Tibial nerve (tissue), 4 donors: ENCODE results near the gene LCN12. TPM values are rescaled to one million over a fixed set of nuclear protein-coding genes. Genes with fewer than 3 reads are reported as not detected.

Source experiments
- DNase-seq, 2 donors: peaks; one replicate each; pipeline ENCODE4 v3.0.0-alpha.2; 2019; ENCODE audit warnings: low spot score in 2 of 2
- H3K27ac ChIP-seq, 4 donors: fragments of 200-600 bp; sonication (generic) in 3 of 4; one replicate each; pipeline ENCODE4 v1.5.1; 2017 to 2019; ENCODE audit warnings: mild to moderate bottlenecking in 1 of 4
- H3K27me3 ChIP-seq, 2 donors: fragments of 200-600 bp; sonication (generic) in 1 of 2; one replicate each; pipeline versions ENCODE4 v1.5.1 to v1.6.0; 2017 to 2019
- H3K36me3 ChIP-seq, 3 donors: fragments of 200-600 bp; sonication (generic); one replicate each; pipeline ENCODE4 v1.5.1; 2018 to 2019
- H3K4me1 ChIP-seq, 4 donors: fragments of 200-600 bp; sonication (generic) in 3 of 4; one replicate each; pipeline ENCODE4 v1.5.1; 2017 to 2019
- H3K4me3 ChIP-seq, 4 donors: fragments of 200-600 bp; sonication (generic) in 3 of 4; one replicate each; pipeline ENCODE4 v1.5.1; 2017 to 2019; ENCODE audit warnings: mild to moderate bottlenecking in 1 of 4, moderate library complexity in 1 of 4
- H3K9me3 ChIP-seq, 4 donors: fragments of 200-600 bp; sonication (generic) in 3 of 4; one replicate each; pipeline ENCODE4 v1.5.1; 2017 to 2019
- EP300 ChIP-seq, 2 donors: sonication (generic); formaldehyde crosslinking; IDR thresholded peaks; one replicate each; pipeline ENCODE4 v1.6.1; 2017; ENCODE audit warnings: antibody characterized with exemption in 2 of 2, mild to moderate bottlenecking in 1 of 2
- POLR2A ChIP-seq, 2 donors: fragments of 450-650 bp; IDR thresholded peaks; one replicate each; pipeline ENCODE4 v1.6.1; 2017; ENCODE audit warnings: antibody characterized with exemption in 2 of 2, mild to moderate bottlenecking in 2 of 2, moderate library complexity in 2 of 2
- WGBS, 2 donors: methylation state at CpG; one replicate each; pipeline ENCODE4 v1.1.5; 2018; 5-methylcytosine and 5-hydroxymethylcytosine counted together
- total RNA-seq, 4 donors: library from RNA; depleted of rRNA; stranded (reverse); fragments of >200 nt; gene quantifications; one replicate each; pipeline ENCODE4 v1.1.0, GENCODE V29; 2016
- TF ChIP-seq, protein P1 (sequence below), 5 experiments: fragments of 200-600 bp in 3 of 5; fragments of 450-650 bp in 2 of 5; sonication (generic) in 3 of 5; IDR thresholded peaks; one replicate each; pipeline ENCODE4 v1.5.1; 2016 to 2019; ENCODE audit warnings: antibody characterized with exemption in 5 of 5, mild to moderate bottlenecking in 3 of 5, moderate library complexity in 2 of 5

Gene LCN12
- total RNA-seq, 4 donors from 2014 or later, result 2.4 to 16.8 (median 7.8) TPM

DNA sequence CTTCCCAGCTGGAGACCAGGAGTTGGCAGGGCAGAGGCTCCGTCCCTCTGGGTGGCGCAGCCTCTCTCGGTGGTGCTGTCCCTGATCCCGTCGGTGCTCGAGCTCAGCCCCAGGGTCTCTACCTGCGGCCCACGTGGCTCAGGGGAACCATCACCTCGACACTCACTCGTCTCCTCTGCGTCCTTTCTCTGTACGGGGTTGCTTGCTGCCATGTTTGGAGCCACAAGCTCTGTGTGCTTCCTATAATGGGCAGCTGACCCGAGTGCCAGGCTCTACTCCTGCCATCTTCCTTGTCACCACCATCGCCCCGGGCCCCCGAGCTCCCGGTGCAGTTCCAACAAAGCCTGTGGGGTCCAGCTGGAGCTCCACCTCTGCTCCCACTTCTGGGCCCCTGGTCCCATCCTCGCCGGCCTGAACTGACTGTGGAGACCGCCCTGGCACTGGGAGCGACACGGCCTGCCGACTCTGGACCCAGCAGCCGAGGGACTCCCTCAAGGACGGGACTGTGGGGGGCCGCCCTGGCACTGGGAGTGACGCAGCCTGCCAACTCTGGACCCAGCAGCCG, 12.6 kb upstream of the LCN12 start:
- no peak for TF ChIP-seq POLR2A (IDR thresholded peaks at IDR 0.05)
- no peak for TF ChIP-seq EP300 (IDR thresholded peaks at IDR 0.05)
- TF ChIP-seq, protein P1, sequence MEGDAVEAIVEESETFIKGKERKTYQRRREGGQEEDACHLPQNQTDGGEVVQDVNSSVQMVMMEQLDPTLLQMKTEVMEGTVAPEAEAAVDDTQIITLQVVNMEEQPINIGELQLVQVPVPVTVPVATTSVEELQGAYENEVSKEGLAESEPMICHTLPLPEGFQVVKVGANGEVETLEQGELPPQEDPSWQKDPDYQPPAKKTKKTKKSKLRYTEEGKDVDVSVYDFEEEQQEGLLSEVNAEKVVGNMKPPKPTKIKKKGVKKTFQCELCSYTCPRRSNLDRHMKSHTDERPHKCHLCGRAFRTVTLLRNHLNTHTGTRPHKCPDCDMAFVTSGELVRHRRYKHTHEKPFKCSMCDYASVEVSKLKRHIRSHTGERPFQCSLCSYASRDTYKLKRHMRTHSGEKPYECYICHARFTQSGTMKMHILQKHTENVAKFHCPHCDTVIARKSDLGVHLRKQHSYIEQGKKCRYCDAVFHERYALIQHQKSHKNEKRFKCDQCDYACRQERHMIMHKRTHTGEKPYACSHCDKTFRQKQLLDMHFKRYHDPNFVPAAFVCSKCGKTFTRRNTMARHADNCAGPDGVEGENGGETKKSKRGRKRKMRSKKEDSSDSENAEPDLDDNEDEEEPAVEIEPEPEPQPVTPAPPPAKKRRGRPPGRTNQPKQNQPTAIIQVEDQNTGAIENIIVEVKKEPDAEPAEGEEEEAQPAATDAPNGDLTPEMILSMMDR (IDR thresholded peaks at IDR 0.05), result no peak
- Histone ChIP-seq H3K27me3 (no peaks in the 10 kb centered on the region), H3K9me3 (no peaks in the 10 kb centered on the region), H3K27ac (peak overlapping the region in 1 of 4 donors; percentile 30), H3K4me1 (peaks cover 0 to 28% (median 13%) of the 10 kb centered on the region in 4 donors), H3K36me3 (peaks cover 4 to 56% (median 29%) of the 10 kb centered on the region in 3 donors), H3K4me3 (no peak overlapping the region)
- DNase-seq, result no peak
- WGBS, 2 donors, result 92 to 94% methylated on average over 20 to 25 of the region's 28 CpGs

DNA sequence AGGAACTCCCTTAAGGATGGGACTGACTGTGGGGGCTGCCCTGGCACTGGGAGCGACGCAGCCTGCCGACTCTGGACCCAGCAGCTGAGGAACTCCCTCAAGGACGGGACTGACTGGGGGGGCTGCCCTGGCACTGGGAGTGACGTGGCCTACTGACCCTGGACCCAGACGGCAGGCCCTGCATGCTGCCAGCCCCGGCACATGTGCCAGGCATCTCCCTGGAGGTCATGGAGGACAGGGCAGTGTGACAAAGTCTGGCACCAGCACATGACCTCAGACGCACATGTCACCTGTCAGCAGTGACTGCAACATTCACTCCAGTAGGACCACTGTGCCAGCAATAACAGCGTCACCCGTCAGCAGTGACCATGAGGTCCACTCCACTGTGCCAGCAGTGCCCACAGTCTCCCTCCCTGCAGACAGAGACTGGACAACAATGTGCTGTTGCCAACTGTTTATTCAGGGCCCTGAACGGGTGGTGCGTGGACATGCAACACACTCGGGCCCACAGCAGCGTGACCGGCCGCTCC, 12.0 kb upstream of the LCN12 start:
- peak overlapping the region in 1 of 4 donors; percentile 30 for H3K27ac ChIP-seq
- no peak for DNase-seq
- H3K36me3 ChIP-seq, result peaks cover 4 to 56% (median 29%) of the 10 kb centered on the region in 3 donors
- H3K27me3 ChIP-seq, result no peaks in the 10 kb centered on the region
- peaks cover 0 to 33% (median 14%) of the 10 kb centered on the region in 4 donors for H3K4me1 ChIP-seq
- no peak overlapping the region for H3K4me3 ChIP-seq
- no peaks in the 10 kb centered on the region for H3K9me3 ChIP-seq
- 27 to 70% methylated on average over 5 to 12 of the region's 16 CpGs for WGBS, 2 donors
- TF ChIP-seq EP300 (IDR thresholded peaks at IDR 0.05) (no peak), POLR2A (IDR thresholded peaks at IDR 0.05) (no peak)
- TF ChIP-seq, protein P1 (IDR thresholded peaks at IDR 0.05), result no peak

DNA sequence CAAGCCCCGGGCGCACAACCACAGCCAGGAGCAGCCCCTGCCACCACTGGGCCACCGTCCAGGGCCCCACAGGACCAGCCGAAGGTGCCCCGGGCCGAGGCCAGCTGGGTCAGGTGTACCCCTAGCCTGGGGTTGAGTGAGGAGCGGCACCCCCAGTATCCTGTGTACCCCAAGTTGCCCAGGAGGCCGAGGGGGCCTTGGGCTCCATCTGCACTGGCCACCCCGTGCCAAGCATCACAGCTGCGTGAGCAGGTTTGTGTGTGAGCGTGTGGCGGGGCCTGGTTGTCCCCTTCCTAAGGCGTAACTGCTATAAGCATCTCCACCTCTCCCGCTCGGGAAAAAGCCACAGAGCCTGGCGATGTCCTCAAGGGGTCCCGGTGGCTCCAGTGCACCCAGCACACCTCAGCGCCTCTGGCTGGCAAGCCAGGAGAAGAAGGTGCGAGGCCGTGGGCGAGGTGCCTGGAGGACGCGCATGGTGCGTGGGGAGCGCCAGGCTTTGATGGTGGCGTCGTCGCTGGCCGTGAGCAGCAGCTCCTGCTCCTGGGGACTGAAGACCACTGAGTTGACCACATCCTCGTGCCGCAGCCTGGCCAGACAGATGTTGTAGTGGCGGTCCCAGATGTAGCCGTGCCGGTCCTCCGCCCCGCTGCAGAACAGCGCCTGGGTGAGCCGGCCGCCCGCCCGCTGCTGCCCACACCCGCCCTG, 11.4 kb upstream of the LCN12 start:
- H3K36me3 ChIP-seq, result peaks cover 4 to 56% (median 29%) of the 10 kb centered on the region in 3 donors
- H3K27ac ChIP-seq, result no peak overlapping the region
- whole genome bisulfite sequencing, 2 donors, result 92 to 98% methylated on average over 27 to 33 of the region's 42 CpGs
- peaks cover 0 to 38% (median 15%) of the 10 kb centered on the region in 4 donors for H3K4me1 ChIP-seq
- no peaks in the 10 kb centered on the region for H3K9me3 ChIP-seq
- H3K27me3 ChIP-seq, result no peaks in the 10 kb centered on the region
- DNase-seq, result no peak
- no peak overlapping the region for H3K4me3 ChIP-seq
- no peak for TF ChIP-seq POLR2A (IDR thresholded peaks at IDR 0.05)

DNA sequence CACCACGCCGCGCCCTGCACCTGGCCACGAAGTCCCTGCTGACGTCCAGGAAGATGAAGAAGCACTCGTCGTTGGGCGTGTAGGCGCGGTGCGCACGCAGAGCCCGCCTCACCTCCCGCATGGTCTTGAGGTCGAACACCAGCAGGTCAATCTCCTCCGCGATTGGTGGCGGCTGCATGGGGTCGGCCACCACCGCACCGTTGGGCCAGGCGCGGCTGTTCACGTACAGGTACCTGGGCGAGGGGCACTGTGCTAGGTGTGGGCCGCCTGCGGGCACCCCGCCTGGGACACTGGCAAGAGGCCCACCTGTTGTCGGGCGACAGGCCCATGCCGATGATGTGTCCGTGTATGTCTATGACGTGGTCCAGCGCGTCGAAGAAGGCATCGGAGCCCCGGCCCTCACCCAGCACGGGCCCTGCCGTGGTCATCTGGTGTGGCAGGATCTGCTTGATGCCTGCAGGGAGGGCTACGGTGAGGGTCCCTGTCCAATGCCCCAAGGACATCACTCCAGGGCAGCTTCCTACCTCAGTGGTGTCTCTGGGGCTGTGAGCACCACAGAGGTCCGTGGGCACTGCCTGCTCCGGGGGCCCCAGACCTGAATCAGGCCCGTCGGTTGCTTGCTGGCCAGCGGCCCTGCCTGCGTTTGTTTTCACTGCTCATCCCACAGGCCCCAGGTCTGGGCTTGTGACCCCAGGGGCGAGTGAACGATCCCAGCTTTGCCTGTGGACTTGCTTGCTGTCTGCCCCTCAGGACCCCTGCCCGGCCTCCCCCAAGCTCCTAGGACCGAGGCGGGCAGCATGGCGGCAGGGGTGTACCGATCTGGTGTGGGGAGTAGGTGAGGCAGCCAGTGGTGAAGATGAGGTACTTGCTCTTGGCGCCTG, 10.6 kb upstream of the LCN12 start:
- Histone ChIP-seq H3K4me3 (no peak overlapping the region), H3K36me3 (peaks cover 4 to 56% (median 29%) of the 10 kb centered on the region in 3 donors), H3K4me1 (peaks cover 0 to 46% (median 15%) of the 10 kb centered on the region in 4 donors), H3K27me3 (no peaks in the 10 kb centered on the region), H3K27ac (no peak overlapping the region), H3K9me3 (no peaks in the 10 kb centered on the region)
- DNase-seq, result no peak
- 94% methylated on average over 48 to 52 of the region's 55 CpGs for WGBS, 2 donors
- no peak for TF ChIP-seq EP300 (IDR thresholded peaks at IDR 0.05)
- TF ChIP-seq, protein P1 (IDR thresholded peaks at IDR 0.05), result no peak
- no peak for TF ChIP-seq POLR2A (IDR thresholded peaks at IDR 0.05)

DNA sequence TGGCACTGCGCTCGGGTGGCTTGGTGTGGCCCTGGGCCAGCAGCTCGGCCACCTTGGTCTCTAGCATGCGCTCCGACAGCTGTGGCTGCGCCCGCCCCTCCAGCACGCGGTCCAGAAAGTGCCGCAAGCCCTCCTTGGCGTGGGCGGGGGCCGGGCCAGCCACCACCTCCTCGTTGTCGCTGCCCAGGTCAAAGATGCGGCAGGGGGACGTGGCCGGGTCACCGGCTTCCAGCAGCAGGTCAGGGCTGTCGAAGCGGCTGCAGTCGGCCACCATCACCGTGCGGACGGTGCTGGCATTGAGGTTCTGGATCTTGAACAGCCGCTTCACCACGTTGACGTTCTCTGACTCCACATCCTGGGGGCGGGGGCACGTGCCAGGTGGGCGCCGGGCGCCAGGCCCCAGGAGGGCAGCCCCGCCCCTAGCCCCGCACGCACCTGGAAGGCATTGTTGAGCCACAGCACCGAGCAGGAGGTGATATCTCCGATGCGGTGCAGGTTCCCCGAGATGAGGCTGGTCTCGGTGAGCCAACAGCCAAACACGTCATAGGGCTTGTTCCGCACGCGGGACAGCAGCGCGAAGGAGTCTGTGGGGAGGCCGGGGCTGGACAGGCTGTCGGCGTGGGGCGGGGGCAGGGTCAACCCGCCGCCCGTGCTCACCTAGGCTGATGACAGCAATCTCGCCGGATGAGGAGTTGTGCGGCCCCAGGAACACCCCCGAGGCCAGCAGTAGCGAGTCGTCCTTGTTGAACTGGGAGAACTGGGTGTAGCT, 9.8 kb upstream of the LCN12 start:
- peak in 1 of 2 donors; percentile 12 for DNase-seq
- peaks cover 0 to 54% (median 21%) of the 10 kb centered on the region in 4 donors for H3K4me1 ChIP-seq
- no peaks in the 10 kb centered on the region for H3K9me3 ChIP-seq
- TF ChIP-seq POLR2A (IDR thresholded peaks at IDR 0.05) (no peak), EP300 (IDR thresholded peaks at IDR 0.05) (no peak)
- TF ChIP-seq, protein P1 (IDR thresholded peaks at IDR 0.05), result no peak
- H3K4me3 ChIP-seq, result no peak overlapping the region
- H3K36me3 ChIP-seq, result peaks cover 4 to 53% (median 29%) of the 10 kb centered on the region in 3 donors
- H3K27me3 ChIP-seq, result no peaks in the 10 kb centered on the region
- WGBS, 2 donors, result 90 to 96% methylated on average over 34 to 60 of the region's 60 CpGs
- no peak overlapping the region for H3K27ac ChIP-seq
